Dermis microvascular lymphatic vessel endothelial cell (primary cell): ENCODE data around the gene PLA2G3. TPM values are rescaled to one million over a fixed set of nuclear protein-coding genes. Genes with fewer than 3 reads are reported as not detected.
"Not testable (repeated sequence)": the region's sequence is repeated elsewhere in the genome, so short reads cannot be mapped to it uniquely, and the experiment has no call there.

Experiments
- DNase-seq, 2 donors: peaks; one replicate each; pipeline versions ENCODE4 v3.0.0 to v3.0.0-alpha.2; 2010; ENCODE audit warnings: low read depth in 2 of 2
- total RNA-seq: library from RNA; depleted of rRNA; stranded (reverse); fragments of >200 nt; gene quantifications from 2 replicates; pipeline ENCODE4 v1.2.1, GENCODE V29; 2014

PLA2G3 gene
- total RNA-seq, 1 donor from 2014 or later = under 0.01 TPM

- no peak for DNase-seq
Measured at GRCh38 chr22:31124811-31125465, 15.4 kb downstream of the PLA2G3 start.

GRCh38 chr22:31124290-31124689 is 16.0 kb downstream of the PLA2G3 start:
- DNase-seq = no peak

- no peak for DNase-seq
Measured at GRCh38 chr22:31123292-31123602, 17.1 kb downstream of the PLA2G3 start.

GRCh38 chr22:31122532-31123291 is 17.6 kb downstream of the PLA2G3 start, which contains the start of gene INPP5J:
Gene INPP5J, plus strand, starts transcription at chr22:31122966. Its CDS starts 49 bp downstream, at chr22:31123015.
- DNase-seq = no peak

GRCh38 chr22:31122196-31122531 is 18.1 kb downstream of the PLA2G3 start:
- no peak for DNase-seq

GRCh38 chr22:31121403-31121802 is 18.9 kb downstream of the PLA2G3 start:
- no peak for DNase-seq

- DNase-seq = no peak
Measured at GRCh38 chr22:31120642-31121041, 19.7 kb downstream of the PLA2G3 start.

GRCh38 chr22:31120230-31120629 is 20.1 kb downstream of the PLA2G3 start:
- no peak for DNase-seq

- DNase-seq = no peak
Measured at GRCh38 chr22:31119026-31119717, 21.1 kb downstream of the PLA2G3 start.

GRCh38 chr22:31118046-31118820 is 22.1 kb downstream of the PLA2G3 start:
- no peak for DNase-seq

GRCh38 chr22:31112547-31113091 is 27.7 kb downstream of the PLA2G3 start:
- DNase-seq = not testable (repeated sequence)

GRCh38 chr22:31107894-31108218 is 32.5 kb downstream of the PLA2G3 start:
- DNase-seq = no peak

- peak; percentile 91 to 98 for DNase-seq
Measured at GRCh38 chr22:31107178-31107893, 33.0 kb downstream of the PLA2G3 start, which contains the start of gene SELENOM. Gene SELENOM, minus strand, starts transcription at chr22:31107568. Its CDS starts 63 bp downstream, at chr22:31107505.

- DNase-seq = peak; percentile 25 to 34
Measured at GRCh38 chr22:31106731-31107177, 33.6 kb downstream of the PLA2G3 start.

GRCh38 chr22:31106001-31106571 is 34.2 kb downstream of the PLA2G3 start:
- DNase-seq = no peak

- no peak for DNase-seq
Measured at GRCh38 chr22:31105282-31105929, 34.9 kb downstream of the PLA2G3 start.

GRCh38 chr22:31104869-31105268 is 35.4 kb downstream of the PLA2G3 start:
- DNase-seq = peak in 1 of 2 donors; percentile 32

GRCh38 chr22:31103899-31104694 is 36.2 kb downstream of the PLA2G3 start:
- no peak for DNase-seq

GRCh38 chr22:31103111-31103510 is 37.2 kb downstream of the PLA2G3 start:
- DNase-seq = no peak
